ENCODE results near the gene HRAS.

Gene HRAS

DNA sequence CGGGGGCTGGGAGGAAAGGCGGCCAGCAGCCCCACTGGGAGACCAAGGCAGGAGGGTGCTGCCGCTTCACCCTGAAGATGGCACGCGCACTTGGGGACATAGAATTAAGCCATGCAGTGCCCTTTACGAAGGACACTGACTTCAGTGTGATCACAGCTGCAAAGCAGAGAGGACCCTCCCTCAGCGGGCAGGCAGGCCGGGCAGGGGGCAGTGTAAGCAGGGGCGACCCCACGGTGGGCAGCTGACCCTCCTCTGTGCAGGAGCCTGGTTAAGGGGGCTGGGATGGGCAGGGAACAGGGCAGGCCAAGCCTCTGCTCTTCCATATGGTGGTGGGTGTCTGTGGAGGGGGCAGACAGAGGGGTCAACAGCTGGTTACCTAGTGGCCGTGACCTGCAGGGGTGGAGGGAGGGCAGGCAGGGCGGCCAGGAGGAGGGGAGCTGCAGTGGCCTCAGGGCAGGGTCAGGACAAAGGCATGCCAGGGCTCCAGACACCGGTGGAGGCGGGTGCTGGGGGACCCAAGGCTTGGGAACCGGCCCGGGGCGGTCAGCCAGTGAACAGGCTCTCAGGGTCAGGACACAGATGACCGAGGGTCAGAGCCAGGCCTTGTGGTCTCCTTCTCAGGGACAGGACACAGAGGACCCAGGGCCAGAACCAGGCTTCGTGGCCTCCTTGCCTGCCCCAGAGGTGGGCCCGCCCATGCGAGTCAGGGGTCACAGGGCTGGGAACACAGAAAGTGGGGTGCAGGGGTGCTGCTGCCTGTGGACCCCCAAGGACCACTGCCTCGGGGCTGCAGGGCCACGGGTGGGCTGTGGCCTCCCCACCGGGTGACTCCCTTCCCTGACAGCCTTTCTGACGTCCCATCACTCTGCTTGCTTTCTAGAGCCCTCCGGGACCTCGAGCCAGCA, 18.0 kb upstream of the HRAS start:
- no peak for DNase-seq (ENCODE audit: low spot score)

DNA sequence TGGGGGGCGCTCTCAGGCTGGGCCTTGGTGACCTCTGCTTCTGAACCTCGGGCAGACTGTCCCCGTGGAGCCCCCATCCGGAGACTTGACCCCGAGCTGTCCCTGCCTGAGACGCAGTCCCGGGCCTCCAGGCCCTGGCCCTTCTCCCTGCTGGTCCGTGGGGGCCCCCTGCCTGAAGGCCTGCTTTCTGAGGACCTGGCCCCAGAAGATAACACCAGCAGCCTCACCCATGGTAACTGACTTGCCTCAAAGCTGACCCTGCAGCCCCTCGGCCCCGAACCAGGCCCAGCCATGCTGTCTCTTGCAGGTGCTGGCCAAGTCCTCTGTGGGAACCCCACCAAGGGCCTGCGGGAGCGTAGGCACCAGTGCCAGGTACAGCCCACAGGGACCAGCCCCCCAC, 16.2 kb upstream of the HRAS start:
- no peak for DNase-seq (ENCODE audit: low spot score)

DNA sequence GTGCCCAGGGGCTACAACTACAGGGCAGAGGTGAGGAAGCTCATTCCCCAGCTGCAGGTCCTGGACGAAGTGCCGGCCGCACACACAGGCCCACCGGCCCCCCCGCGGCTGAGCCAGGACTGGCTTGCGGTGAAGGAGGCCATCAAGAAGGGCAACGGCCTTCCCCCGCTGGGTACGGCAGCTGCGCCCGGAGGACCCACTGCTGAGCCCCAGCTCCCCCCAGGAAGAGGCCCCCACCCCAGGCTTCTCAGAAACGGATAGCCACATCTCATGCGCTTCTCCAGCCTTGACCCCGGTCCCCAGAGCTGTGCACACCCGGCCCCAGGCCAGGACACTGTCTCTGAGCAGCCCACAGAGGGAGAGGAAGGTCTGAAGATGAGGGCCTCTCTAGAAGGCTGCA, 15.8 kb upstream of the HRAS start:
- no peak for DNase-seq (ENCODE audit: low spot score)

DNA sequence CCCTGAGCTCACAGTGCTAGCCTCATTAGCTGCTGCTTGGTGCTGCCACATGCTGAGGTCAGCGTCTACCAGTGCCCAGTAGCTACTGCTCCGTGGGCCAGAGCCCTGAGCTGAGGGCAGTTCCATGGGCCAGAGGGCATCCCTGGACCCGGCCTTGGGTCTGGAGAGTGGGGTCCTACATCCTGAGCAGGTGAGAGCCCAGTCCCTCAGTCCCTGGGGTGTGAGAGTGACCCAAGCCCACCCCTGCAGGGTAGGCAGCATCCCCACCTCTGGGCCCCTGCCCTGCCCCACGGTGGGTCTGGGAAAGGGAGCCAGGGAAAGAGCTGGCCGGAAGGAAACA, 15.3 kb upstream of the HRAS start:
- DNase-seq (ENCODE audit: low spot score) = no peak

DNA sequence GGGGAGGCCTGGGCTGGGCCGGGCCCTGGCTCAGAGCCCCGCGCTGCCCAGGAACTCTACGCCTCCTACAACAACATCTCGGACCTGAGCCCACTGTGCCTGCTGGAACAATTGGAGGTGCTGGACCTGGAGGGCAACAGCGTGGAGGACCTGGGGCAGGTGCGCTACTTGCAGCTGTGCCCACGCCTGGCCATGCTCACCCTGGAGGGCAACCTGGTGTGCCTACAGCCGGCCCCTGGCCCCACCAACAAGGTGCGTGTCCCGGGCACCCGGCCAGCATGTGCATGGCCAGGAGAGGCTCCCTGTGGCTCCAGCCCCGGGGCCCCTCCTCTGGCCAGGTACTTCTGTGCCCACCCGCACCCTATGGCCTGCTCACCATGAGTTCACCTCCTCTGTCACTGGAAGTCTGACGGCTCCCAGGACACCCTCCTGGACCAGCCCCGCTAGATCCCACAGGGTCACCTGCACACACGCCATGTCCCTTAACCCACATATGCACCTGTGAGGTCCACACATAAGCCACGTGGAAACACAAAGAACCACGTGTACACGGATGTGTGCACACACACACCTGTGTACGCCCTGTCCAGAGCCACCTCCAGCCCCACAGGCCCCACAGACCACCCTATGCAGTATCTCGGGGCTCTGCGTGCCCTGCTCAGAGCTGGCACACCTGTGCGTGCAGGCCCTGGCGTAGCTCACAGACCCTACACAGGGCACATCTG, 14.8 kb upstream of the HRAS start:
- no peak for DNase-seq (ENCODE audit: low spot score)

DNA sequence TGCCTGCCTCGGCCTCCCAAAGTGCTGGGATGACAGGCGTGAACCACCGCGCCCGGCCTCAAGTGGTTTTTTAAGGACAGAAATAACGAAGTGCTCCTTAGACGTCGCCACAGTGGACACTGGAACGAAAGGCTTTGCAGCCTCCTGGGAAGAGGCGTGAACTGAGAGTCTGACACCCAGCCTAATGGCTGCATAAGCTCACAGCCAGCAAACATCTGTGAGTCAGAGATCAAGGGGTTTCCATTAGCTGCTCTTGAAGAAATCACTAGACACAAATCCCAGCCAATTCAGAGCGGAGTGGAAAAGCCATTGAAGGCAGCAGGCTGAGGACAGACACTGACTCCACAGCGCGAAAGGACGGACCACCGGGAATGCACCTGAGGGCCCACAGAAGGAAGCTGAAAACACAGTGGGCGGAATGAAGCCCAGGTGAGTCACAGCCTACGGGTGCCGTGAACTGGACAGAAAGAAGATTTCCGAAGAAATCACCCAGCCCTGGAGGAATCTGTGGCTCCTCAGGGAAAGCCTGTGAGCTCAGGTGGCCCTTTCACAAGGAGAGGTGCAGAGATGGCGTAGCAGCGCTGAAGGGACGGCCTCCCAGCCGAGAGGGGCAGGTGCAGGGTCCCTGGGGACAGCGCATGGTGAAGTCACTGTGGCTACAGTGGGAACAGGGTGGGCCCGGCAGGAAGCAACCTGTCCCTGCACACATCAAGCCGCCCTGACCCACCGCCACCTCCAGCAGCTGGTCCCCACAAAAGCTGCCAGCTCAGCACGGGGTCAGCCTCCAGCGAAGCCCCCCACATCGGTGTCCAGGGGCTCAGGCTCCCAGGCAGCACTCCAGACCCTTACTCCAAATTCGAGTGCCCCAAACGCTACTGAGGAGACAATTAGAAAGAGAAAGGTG, 13.6 kb upstream of the HRAS start:
- DNase-seq (ENCODE audit: low spot score) = no peak

DNA sequence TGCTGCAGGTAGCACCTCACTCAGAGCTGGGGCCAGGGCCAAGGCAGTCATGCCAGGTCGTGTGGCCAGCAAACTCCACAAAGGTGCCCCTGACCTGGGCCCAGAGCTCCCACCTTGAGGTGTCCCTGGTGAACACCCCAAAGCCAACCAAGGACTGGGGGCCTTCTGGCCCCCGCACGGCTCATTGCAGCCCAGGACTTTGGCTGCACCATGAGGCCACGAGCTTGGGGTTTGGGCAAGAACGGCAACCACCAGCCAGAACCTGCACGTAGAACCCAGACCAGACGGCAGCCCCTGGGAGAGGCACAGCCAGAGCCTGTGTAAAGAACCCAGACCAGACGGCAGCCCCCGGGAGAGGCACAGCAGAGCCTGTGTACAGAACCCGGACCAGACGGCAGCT, 9.8 kb upstream of the HRAS start:
- no peak for DNase-seq (ENCODE audit: low spot score)

DNA sequence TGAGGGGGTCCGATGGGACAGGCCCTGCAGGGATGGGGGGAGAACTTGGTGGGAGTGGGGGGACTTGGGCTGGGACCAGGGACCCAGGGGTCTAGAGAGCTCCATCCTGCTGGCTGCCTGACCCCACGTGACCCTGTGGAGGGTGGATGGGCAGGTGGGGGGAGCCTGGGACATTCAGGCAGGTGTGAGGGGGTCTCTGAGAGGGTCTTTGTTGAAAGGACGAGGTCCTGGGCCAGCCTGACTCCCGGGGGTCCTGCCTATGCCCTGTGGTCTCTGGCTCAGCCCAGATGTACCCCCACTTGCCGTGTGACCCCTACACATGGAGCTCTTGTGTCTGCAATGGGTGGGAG, 9.4 kb upstream of the HRAS start:
- DNase-seq (ENCODE audit: low spot score) = no peak

DNA sequence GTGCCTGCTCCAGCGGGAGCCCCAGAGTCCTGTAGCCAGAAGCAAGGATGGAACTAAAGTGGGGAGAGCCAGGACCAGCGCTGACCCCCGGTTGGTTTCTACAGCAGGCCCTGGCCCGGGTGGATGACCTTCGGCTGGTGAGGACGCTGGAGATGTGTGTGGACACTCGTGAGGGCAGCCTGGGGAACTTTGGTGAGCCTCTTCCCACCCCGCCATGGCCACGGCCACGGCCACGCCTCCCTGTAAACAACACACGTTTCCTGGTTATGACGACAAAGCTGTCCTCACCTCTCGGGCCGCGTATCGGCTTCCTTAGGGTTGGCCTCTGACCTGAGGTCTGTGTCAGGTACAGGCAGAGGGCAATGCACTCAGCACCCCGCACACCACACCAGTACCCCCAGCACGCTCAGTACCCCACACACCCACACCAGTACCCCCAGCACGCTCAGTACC, 6.1 kb upstream of the HRAS start:
- DNase-seq (ENCODE audit: low spot score) = no peak

DNA sequence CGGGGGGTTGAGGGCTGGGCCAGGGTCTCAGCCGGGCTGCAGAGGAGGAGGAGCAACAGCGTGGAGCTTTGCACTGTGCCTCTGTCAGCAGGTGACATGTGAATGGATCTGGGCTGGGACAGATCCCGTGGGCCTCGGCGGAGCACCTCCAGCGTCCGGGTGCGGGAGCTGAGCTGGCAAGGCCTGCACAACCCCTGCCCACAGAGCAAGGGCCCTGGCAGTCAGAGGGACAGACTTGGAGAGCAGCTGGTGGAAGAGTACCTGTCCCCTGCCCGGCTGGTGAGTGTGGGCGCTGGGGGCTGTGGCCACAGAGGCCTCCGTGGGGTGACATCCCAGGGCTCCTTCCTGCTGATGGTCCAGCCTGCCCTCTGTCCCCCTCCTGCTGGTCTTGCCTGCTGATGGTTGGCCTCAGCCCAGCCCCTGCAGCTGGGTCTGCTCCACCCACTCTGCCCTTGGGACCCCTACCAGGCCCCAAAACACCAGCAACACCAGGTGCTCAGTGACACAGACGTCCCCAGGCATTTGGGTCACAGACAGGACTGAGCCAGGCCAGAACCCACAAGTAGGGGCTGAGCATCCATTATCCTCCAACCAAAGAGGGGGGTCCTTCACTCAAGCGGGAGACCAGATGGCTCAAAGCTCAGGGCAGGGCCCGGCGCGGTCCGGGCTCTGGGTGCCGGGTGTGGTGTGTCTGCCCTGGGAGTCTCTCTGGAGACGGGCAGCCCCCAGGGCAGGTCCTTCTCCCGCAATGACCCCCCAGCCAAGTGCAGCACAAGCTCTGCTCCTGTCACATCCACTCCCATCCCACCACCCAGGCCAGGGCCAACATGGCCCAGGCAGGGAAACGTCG, 5.4 kb upstream of the HRAS start:
- DNase-seq (ENCODE audit: low spot score) = no peak

DNA sequence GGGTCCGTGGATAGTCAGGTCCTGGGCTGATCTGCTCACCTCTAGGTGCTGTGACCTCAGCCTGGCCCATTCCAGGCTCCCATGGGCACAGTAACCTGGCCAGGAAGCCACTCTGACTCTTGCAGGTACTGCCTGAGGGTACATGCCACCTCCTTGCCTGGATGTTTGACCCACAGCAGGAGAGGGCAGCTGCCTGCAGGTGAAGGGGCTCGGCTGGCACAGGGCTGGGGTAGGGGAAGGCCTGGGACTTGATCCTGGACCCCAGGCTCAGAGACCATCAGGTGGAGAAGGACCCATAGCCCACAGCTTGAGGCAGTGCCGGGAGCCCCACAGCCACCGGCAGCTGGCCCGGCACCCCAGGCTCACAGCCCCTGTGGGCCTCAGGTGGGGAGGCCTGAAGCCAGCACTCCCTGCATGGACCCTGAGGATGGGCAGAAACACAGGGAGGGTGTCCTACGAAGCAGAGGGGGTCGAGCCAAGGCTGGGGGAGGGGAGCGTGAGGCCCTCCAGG, 4.7 kb upstream of the HRAS start:
- DNase-seq (ENCODE audit: low spot score) = no peak

DNA sequence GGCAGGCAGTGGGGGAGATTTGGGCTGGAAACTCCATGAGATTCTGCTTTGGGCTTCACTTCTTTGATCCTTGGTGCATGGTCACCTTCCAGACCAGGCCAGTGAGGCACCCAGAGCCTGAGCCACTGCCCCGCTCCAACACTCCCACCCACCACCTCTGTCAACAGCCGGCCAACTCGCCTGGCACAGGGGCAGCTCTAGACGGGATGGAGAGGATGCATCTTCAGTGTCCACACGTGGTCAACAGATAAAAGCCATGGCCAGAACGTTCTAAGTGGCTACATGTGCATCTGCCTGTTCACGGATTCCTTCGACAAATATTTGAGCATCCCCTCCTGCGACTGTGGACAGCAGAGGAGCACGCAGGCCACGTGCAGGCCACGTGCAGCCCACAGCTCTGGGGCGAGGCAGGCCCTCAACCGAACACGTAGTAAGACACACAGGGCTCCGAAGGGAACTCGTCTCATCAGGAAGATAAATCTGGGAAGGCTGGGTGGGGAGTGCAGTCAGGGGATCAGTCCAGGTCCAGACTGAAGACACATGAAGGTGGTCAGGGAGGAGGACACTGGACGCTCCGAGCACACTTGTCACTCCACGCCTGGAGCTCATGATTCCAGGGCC, 3.2 kb upstream of the HRAS start:
- DNase-seq (ENCODE audit: low spot score) = no peak

DNA sequence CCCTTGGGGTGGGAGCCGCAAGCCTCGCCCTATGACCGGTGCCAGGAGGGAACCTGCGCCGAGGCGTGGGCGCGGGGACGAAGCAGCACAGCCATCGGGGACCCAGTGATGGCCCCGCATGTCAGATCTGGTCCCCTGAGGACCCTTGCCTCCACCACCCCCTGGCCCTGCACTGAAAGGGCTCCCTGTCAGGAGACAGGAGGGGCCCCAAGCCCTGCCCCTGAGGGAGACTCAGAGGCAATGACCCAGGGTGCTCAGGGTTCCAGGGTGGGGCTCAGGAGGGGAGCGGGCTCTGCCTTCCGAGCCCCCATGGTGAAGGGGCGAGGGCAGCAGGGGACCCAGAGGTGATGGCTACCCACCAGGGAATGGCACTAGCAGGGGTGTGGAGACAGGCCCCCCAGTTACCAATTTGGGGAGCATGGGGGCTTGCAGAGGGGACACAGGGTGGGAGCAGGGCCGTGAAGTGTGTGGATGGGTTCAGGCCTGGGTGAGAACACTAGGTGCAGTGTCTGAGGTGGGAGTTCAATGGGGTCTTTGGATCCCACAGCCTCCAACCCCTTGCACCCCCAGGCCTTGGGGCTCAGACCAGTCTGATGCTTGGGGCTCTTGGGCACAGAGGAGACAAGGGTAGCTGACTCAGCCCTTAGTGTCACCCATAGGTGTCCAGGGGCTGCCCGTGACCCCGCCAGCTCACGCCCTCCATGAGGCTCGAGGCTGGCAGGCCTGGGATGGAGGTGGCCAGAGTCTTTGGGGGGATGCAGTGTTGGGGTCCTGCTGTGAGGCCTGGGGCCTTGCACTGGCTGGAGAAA, 2.5 kb upstream of the HRAS start:
- DNase-seq (ENCODE audit: low spot score) = no peak

DNA sequence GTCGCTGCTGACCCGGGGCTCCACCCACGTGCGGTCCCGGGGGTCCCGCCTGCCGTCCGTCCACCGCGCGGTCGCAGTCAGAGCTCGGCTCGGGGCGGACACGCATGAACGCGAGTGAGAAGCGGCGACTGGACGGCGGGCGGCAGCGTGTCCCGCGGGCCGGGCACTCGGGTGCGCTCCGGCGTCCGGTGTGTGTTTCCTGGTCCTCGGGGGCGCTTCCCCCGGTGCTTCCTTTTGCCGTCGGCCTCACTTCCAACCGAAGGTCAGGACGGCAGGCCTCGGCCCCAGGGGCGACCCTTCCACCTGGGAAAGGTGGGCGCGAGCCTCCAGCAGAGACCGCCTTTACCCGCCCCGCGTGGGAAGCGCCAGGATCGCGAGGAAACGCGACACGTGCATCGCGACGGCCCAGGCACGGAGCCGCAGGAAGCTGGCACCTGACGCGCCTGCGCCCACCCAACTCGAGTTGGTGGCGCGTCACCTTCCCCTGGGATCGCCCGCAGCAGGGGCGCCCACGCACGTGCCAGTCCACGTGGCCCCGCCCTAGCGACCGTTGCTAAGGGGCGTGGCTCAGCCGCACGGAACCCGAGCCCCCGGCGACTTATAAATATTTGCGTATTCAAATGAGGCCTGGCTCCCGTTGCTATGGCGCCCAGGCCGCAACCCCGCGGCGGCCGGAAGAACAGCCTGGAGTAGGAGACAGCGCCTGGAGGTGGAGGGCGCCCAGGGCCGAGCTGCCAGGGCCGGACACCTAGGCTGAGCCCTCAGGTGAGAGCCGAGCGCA, 1.7 kb upstream of the HRAS start, which contains the start of gene LRRC56:
TSS of gene LRRC56 (plus strand) at position 687 of the 781 bp plus-strand sequence. CDS start 3,158 bp downstream, outside the sequence.
- peak; percentile 98 for DNase-seq (ENCODE audit: low spot score)

DNA sequence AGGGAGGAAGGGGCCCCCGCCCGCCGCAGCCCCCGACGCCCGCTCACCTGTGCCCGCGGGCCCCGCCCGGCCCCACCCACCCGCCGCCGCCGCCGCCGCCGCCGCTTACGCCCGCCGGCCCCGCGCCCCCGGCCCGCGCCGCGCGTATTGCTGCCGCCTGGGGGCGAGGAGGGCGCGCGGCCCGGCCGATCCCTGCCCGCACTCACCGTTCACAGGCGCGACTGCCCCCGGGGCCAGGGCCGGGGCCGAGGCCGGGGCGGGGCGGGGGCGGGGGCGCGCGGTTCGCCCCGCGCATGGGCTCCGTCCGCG, 212 bp downstream of the HRAS start:
- DNase-seq (ENCODE audit: low spot score) = no peak

DNA sequence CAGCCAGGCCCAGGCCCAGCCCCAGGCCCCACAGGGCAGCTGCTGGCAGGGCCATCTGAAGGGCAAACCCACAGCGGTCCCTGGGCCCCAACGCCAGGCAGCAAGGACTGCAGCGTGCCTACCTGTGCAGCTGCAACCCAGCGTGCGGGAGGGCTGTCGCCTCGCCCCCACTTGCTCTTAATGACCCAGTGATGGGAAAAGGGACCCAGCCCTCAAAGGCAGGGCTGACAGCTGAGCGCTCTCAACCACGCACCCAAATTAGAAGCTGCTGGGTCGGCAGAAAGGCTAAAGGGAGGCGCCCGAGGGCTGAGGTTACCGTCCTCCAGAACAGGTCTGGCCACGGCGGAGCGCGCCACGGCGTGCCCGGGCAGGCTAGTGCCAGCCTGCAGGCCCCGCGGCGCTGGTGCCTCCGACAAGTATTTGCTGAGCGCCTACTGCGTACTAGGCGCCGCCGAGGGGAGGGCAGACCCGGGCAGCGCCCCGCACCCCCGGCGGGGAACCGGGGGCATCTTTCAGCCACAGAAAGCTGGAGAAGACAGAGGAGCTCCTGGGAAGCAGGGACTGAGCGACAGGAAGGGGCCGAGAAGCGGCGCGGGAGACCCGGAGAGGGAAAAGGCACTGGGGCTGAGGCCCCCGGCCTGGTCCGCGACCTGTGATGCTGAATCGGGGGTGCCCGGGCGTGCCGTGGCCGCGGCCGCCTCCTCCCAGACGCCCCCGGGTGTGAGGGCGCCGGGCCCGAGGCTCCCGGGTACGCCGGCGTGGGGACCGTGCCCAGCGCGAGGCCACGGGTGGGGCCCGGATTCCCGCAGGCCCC, 773 bp downstream of the HRAS start:
- DNase-seq (ENCODE audit: low spot score) = peak; percentile 33

DNA sequence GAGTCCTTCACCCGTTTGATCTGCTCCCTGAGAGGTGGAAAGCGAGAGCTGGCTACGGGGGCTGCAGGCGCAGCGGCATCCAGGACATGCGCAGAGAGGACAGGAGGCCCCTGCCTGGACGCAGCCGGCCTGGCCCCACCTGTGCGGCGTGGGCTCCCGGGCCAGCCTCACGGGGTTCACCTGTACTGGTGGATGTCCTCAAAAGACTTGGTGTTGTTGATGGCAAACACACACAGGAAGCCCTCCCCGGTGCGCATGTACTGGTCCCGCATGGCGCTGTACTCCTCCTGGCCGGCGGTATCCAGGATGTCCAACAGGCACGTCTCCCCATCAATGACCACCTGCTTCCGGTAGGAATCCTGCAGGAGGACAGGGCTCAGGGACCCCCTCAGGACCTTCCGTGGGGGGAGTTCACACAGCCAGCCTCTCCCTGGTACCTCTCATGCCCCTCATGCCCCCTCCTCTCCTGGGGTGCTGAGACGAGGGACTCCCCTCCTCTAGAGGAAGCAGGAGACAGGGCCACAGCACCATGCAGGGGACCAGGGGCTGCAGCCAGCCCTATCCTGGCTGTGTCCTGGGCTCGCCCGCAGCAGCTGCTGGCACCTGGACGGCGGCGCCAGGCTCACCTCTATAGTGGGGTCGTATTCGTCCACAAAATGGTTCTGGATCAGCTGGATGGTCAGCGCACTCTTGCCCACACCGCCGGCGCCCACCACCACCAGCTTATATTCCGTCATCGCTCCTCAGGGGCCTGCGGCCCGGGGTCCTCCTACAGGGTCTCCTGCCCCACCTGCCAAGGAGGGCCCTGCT, 1.6 kb downstream of the HRAS start:
- no peak for DNase-seq (ENCODE audit: low spot score)
